Skeletal muscle tissue (tissue), 4 donors: ENCODE results near the gene PLN. TPM values are rescaled to one million over a fixed set of nuclear protein-coding genes. Genes with fewer than 3 reads are reported as not detected.

ENCODE experiments used
- H3K27ac ChIP-seq: one replicate; pipeline ENCODE4 v1.7.0; 2013; ENCODE audit warnings: mild to moderate bottlenecking, low read depth, low read length, inconsistent platforms
- H3K27me3 ChIP-seq, 3 donors: one replicate each; pipeline ENCODE4 v1.7.0; 2013; ENCODE audit warnings: low read length in 3 of 3; ENCODE audit not compliant: control insufficient read depth in 3 of 3, insufficient read depth in 3 of 3
- H3K36me3 ChIP-seq, 3 donors: one replicate each; pipeline ENCODE4 v1.7.0; 2013; ENCODE audit warnings: low read length in 3 of 3; ENCODE audit not compliant: control insufficient read depth in 3 of 3, insufficient read depth in 3 of 3
- H3K4me1 ChIP-seq, 3 donors: one replicate each; pipeline ENCODE4 v1.7.0; 2013; ENCODE audit warnings: low read length in 3 of 3, mild to moderate bottlenecking in 3 of 3; ENCODE audit not compliant: control insufficient read depth in 3 of 3, insufficient read depth in 3 of 3
- H3K4me3 ChIP-seq, 3 donors: one replicate each; pipeline ENCODE4 v1.7.0; 2013; ENCODE audit warnings: low read length in 3 of 3
- H3K9ac ChIP-seq, 3 donors: one replicate each; pipeline ENCODE4 v1.7.0; 2013; ENCODE audit warnings: low read length in 3 of 3, mild to moderate bottlenecking in 3 of 3, moderate library complexity in 2 of 3, low read depth in 1 of 3
- H3K9me3 ChIP-seq, 3 donors: one replicate each; pipeline ENCODE4 v1.7.0; 2013; ENCODE audit warnings: low read length in 3 of 3; ENCODE audit not compliant: control insufficient read depth in 3 of 3
- total RNA-seq: library from RNA; depleted of rRNA; stranded (reverse); fragments of >200 nt; gene quantifications from one replicate; pipeline ENCODE4 v1.2.3, GENCODE V29; 2014
- donor health status: Osteomylitis.

The PLN gene
- total RNA-seq, 1 donor from 2014 or later, result 18.3 TPM

DNA sequence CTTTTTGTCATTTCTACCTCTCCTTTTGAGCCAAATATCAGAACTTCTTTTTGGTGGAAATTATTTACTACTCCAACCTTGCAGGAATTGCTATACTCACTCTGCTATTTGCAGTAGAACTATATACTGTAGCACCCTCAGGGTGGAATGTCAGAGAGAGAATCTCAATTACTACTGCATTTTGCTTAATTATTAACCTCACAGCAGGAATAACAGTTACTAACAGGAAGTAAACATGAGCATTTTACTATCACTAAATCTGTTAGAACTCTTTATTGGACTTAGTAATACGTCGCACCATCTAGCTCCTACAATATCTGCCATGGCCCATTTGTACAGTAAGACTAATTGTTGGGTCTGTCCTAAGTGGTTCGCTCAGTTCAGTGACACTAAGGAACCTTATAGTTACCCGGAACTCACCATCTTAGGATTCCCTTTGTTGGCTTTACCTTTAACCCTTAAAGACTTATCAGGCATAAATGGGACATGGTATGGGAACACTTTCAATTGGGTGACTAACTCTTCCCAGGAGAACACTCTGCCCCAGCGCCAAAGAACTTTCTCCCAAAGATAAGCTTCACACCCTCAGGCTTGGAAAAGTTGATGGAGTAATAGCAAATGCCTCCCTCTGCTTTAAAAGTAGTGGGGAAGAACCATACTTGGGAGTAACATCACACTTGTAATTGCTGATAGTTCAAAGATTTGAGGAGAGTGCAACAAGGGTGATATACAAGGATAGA lies 38.8 kb downstream of the PLN start:
- no peaks in the 10 kb centered on the region for H3K27me3 ChIP-seq
- H3K9ac ChIP-seq, result no peak overlapping the region
- no peaks in the 10 kb centered on the region for H3K36me3 ChIP-seq
- no peak overlapping the region for H3K27ac ChIP-seq
- peaks cover 24 to 52% (median 44%) of the 10 kb centered on the region in 3 donors for H3K4me1 ChIP-seq
- H3K4me3 ChIP-seq, result no peak overlapping the region
- H3K9me3 ChIP-seq, result no peaks in the 10 kb centered on the region

DNA sequence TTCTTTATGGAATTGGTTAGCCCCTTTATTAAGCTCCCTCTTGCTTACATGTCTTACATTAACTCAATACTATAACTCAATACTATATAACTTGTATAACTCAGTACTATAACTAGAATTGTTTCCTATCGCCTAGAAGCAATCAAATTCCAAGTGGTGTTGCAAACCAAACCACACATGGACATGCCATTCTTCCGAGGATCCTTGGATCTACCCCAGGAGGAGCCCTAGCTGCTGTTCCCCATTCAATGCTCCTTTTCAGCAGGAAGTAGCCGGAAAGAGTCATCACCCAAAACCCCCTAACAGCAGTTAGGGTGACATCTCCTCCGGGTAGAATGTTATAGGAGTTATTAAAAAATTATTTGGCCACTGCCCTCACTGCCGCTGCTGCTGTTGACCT lies 40.5 kb downstream of the PLN start:
- Histone ChIP-seq H3K27ac (no peak overlapping the region), H3K36me3 (no peaks in the 10 kb centered on the region), H3K9me3 (no peaks in the 10 kb centered on the region), H3K4me3 (no peak overlapping the region), H3K9ac (no peak overlapping the region), H3K27me3 (no peaks in the 10 kb centered on the region), H3K4me1 (peaks cover 13 to 42% (median 41%) of the 10 kb centered on the region in 3 donors)

DNA sequence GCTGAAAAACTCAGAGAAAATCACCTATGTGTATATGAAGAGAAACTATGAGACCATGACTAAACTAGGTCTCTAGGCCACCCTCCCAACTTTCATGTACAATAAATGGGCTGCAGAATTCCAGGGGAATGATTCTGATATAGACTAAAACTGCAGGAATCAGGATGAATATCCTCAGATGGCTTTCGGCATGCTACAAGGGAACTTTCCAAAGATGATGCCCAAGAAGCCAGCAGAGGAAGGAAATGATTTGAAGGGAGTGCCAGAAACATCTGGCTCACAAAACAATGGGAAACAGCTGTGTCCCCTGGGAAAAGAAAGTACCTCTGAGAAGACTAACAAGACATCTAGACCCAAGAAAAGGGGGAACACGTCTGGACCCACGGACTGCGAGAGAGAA lies 41.1 kb downstream of the PLN start:
- Histone ChIP-seq H3K4me1 (peaks cover 13 to 42% (median 40%) of the 10 kb centered on the region in 3 donors), H3K27ac (no peak overlapping the region), H3K9ac (no peak overlapping the region), H3K36me3 (no peaks in the 10 kb centered on the region), H3K9me3 (no peaks in the 10 kb centered on the region), H3K4me3 (no peak overlapping the region), H3K27me3 (no peaks in the 10 kb centered on the region)

DNA sequence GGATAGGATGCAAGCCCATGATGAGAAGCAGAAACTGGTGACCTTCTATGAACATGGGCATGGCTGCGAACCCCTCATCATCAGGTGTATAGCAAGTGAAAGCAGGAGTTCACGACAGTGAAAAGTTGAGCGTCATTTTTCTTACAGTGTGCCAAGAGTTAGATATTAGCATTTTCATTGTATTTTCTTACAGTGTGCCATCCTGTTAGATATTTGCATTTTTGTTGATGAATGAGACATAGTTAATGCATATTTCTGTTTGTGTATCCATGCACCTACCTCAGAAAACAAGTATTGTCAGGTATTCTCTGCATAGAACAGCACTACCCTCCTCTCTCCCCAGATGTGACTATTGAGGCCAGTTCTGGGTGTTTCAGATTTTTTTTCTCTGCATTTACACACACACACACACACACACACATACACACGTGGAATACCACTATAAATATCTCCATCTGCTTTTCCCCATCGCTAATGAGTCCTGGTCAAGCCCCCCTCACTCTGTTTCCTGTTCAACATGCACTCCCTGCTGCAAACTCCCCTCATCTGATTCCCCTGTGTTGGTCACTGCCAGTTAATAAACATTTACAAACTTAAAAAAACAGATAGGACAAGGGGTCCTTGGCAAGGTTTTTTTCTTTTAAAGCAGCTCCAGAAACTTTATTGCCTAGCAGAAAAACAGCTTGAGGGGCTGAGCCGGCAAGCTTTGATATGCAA lies 41.7 kb downstream of the PLN start:
- Histone ChIP-seq H3K27ac (no peak overlapping the region), H3K4me3 (no peak overlapping the region), H3K9me3 (no peaks in the 10 kb centered on the region), H3K27me3 (no peaks in the 10 kb centered on the region), H3K4me1 (peaks cover 13 to 36% (median 34%) of the 10 kb centered on the region in 3 donors), H3K36me3 (no peaks in the 10 kb centered on the region), H3K9ac (no peak overlapping the region)

DNA sequence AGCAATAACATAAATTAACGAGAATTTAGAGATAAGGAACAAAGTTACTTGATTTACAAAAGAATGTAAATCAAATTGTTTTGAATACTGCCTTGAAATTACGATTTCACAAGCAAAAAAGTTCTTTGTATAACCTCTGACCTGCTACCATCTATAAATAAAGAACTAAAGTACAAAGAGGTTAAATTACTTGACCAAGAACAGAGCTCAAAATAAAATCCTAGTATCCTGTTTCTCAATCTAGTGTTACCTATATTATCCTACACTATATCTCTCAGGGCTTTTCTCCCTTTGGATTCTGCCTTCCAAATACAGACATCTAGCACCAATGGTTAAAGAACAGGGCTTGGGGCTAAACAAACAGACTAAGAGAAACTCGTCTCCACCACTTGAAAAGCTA lies 43.8 kb downstream of the PLN start:
- no peak overlapping the region for H3K27ac ChIP-seq
- H3K9ac ChIP-seq, result no peak overlapping the region
- no peaks in the 10 kb centered on the region for H3K9me3 ChIP-seq
- peaks cover 13 to 29% (median 23%) of the 10 kb centered on the region in 3 donors for H3K4me1 ChIP-seq
- H3K36me3 ChIP-seq, result no peaks in the 10 kb centered on the region
- H3K27me3 ChIP-seq, result no peaks in the 10 kb centered on the region
- H3K4me3 ChIP-seq, result no peak overlapping the region

DNA sequence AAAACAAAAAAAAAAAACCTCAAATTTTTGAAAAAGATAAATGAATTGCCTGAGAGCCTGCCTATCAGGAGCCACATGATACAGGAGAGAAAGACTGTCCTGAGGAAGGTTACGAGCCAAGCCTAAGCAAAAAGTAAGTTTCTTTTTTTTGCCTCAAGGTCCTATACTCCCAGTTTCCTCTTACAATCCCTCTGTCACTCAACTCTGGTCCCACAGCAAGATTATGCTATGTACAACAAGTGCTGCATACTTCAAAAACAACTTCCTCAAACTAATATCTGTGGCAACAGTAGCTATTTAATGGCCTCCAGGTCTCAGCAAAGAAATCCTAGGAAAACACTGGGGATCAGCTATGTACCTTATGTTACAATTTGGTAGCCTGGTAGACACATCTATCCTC lies 46.8 kb downstream of the PLN start:
- Histone ChIP-seq H3K27ac (no peak overlapping the region), H3K36me3 (no peaks in the 10 kb centered on the region), H3K4me3 (no peak overlapping the region), H3K27me3 (no peaks in the 10 kb centered on the region), H3K9ac (no peak overlapping the region), H3K4me1 (peaks cover 3 to 15% (median 11%) of the 10 kb centered on the region in 3 donors), H3K9me3 (no peaks in the 10 kb centered on the region)

DNA sequence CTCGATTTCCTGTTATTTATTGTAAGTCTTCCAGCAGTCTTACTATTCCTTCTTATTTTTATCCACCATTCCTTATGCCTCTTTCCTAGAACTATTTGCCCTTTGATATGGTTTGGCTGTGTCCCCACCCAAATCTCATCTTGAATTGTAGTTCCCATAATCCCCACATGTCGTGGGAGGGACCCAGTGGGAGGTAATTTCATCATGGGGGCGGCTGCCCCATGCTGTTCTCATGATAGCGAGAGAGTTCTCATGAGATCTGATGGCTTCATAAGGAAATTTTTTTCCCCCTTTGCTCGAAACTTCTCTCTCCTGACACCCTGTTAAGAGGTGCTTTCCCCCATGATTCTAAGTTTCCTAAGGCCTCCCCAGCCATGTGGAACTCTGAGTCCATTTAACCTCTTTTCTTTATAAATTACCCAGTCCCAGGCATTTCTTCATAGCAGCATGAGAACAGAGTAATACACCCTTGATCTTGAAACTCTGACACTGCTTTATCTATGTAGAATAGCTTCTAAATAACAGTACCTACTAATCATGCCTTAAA lies 48.8 kb downstream of the PLN start:
- no peaks in the 10 kb centered on the region for H3K9me3 ChIP-seq
- H3K9ac ChIP-seq, result no peak overlapping the region
- H3K27ac ChIP-seq, result no peak overlapping the region
- H3K4me1 ChIP-seq, result peaks cover 0 to 7% (median 2%) of the 10 kb centered on the region in 3 donors
- no peaks in the 10 kb centered on the region for H3K27me3 ChIP-seq
- no peak overlapping the region for H3K4me3 ChIP-seq
- H3K36me3 ChIP-seq, result no peaks in the 10 kb centered on the region

DNA sequence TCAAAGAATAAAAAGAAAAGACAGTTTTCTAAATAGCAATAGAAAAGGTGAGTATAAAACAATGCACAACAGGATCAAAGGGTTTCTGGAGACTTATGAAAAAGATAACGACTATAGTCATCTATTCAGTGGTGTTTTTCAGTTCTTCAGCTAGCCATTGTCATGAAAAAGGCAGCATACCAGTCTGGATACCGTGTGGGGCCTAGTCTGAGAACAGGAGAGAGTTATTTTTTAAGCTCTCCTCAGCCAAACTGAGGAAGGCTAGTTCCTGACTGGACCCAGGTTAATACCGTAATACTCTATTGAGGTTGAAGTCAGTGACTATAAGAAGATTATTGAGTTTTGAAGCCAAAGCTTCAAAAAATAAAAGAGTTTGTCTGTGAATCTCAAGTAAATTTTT lies 49.5 kb downstream of the PLN start:
- H3K9ac ChIP-seq, result no peak overlapping the region
- H3K4me1 ChIP-seq, result peaks cover 0 to 4% (median 0%) of the 10 kb centered on the region in 3 donors
- no peaks in the 10 kb centered on the region for H3K36me3 ChIP-seq
- no peak overlapping the region for H3K4me3 ChIP-seq
- H3K9me3 ChIP-seq, result no peaks in the 10 kb centered on the region
- H3K27ac ChIP-seq, result no peak overlapping the region
- H3K27me3 ChIP-seq, result no peaks in the 10 kb centered on the region

DNA sequence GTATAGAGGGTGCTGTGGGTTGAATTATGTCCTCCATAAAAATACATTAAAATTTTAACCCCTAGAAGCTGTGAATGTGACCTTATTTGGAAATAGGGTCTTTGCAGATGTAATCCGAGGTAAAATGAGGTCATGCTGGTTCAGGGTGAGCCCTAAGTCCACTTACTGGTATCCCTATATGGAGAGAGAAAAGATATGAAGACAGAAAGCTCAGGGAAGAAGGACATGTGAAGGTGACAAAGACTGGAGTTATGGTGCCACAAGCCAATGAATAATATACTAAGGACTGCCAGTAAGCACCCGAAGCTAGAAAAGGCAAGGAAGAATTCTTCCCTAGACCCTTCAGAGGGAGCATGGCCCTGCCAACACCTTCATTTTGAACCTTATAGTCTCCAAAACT lies 50.2 kb downstream of the PLN start:
- no peak overlapping the region for H3K9ac ChIP-seq
- no peaks in the 10 kb centered on the region for H3K9me3 ChIP-seq
- no peak overlapping the region for H3K27ac ChIP-seq
- H3K27me3 ChIP-seq, result no peaks in the 10 kb centered on the region
- no peaks in the 10 kb centered on the region for H3K36me3 ChIP-seq
- no peak overlapping the region for H3K4me3 ChIP-seq
- peaks cover 0 to 4% (median 0%) of the 10 kb centered on the region in 3 donors for H3K4me1 ChIP-seq

DNA sequence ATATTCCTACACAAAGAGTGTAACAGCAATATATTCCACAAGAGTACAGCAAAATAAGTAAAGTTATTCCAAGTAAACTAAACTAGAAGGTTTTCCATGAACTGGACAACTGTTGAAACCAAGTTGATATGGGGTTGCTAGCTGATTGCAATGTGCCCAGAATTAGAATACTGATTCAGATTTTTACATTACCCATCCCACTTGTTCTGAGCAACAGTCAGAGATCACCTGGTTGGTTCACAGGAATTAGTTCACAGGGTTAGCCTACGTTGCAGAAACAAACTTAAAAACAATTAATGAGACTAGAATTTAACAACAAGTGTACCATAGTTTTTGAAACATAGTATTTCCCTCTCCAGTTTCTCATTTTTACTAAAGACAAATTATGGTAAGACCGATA lies 54.2 kb downstream of the PLN start:
- Histone ChIP-seq H3K4me1 (peaks cover 4 to 9% (median 8%) of the 10 kb centered on the region in 3 donors), H3K27me3 (no peaks in the 10 kb centered on the region), H3K36me3 (no peaks in the 10 kb centered on the region), H3K27ac (no peak overlapping the region), H3K9me3 (no peaks in the 10 kb centered on the region), H3K9ac (no peak overlapping the region), H3K4me3 (no peak overlapping the region)
